Stimulated activated CD8-positive, alpha-beta memory T cell treated with anti-CD3 and anti-CD28 coated beads, Interleukin-4, amount 100 ng/mL, for 1 hour (primary cell): ENCODE data around the gene CPT1B.
A peak's percentile ranks its signal among the peaks of the same experiment; 100 is the strongest.
"Not testable (repeated sequence)": the region's sequence is repeated elsewhere in the genome, so short reads cannot be mapped to it uniquely, and the experiment has no call there.

ENCODE experiments used
- DNase-seq, 2 donors: peaks; one replicate each; pipeline ENCODE4 v3.0.0-alpha.2; 2020; ENCODE audit warnings: low read depth in 2 of 2, low spot score in 1 of 2

CPT1B gene

DNA sequence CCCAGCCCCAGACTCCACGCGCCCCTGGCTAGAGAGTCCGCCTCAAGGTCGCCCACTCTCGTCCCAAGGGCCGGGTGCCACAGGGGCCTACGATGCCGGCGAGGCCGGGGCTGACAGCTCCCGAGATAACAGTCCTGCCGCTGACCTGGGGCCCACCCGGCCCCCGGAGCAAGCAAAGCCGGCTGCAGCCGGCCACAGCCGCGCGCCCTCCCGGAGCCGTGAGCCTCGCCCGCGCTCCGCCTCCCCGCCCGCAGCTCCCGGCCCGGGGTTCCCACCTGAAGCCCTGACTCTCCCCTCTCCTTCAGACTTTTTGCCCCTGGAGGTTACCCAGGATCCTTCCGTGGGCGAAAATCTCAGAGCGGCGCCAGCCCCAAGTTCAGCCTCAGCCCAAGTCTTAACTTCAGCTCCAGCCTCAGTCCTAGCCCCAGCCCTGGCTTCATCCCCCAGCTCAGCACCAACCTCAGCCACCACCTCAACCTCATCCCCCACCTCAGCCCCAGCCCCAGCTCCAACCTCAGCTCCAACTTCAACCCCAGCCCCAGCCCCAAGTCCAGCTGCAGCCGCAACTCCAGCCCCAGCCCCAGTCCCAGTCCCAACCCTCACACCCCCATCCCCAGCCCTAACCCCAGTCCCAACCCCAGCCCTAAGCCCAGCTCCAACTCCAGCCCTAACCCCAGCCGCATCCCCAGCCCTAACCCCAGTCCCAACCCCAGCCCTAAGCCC, 30.8 kb downstream of the CPT1B start:
- no peak for DNase-seq

DNA sequence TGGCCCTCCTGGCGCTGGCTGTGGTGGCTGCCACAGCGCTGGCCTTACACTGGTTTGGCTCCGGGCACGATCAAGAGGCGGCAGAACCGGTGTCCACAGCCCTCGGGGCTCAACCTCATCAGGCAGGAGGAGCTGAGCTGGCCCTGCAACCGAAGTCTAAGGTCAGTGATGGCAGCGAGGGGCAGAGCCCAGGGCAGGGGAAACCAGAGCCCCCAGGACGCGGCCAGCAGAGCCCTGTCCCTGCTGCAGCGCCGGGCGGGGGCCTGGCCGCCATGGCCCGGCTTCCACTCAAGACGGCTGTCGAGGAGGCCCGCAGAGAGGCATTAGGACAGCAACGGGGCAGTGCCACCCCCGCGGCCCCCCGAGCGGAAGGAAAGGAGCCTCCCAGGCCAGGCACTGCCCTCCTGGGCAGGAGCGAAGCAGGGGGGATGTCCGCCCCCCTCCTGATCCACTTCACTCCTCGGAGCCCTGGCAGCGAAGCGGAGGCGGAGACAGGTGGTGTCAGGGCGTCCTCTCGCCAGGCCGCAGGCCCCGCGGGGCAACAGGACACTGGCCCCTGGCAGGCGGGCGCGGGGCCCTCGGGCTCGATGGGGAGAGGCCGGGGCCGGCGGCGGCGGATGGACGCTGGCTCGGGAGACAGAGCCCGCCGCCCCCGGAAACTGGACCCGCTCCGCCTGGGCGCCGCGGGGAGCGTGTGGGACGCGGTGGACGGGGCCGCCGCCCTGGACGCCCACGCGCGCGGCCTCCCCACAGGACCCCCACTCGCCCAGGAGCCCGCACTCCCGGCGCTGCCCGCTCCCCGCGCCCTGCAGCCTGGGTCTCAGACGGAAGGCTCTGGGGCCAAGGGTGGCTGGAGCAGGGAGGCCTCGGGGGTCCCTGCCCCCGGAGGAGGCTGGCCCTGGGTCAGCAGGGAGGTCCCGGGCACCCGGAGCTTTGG, 31.6 kb downstream of the CPT1B start:
- no peak for DNase-seq

DNA sequence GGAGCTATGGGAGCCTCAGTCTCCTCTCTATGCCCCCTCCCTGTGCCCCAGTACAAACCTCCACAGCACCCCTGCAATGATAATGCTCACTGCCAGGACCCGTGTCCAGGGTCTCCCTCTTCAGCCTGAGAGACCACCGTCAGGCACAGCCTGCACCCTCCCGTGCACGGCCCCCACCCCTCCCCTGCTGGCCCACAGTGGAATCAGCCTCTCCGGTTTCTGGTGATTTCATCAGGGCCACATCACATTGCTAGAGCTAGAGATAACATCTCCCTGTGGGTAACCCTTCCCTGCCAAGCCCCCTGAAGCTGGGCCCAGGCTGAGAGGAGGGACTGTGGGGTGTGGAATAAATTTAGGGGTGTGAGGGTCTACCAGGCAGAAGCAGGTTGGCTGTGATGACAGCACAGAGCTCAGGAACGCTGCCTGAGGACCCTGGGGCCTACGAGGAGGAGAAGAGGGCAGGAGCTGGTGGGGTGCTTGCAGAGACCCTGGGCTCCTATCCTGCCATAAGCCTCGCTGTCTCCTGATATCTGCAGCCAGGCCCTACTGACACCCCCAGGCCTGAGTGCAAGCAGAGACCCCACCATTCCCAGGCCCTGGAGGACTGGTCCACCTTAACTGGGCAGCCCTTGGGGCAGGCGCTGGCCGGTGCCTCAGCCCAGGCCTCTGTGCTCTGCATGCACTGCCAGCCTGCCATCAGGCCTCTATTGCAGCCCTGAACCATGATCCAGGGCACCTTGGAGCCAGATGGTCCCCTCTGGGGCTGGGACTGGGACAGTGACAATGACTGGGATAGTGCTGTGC, 32.5 kb downstream of the CPT1B start, which contains the start of gene KLHDC7B:
Gene KLHDC7B (plus strand): TSS at position 378 of the 804 bp plus-strand sequence. CDS start 345 bp downstream, at position 723.
- DNase-seq: no peak

DNA sequence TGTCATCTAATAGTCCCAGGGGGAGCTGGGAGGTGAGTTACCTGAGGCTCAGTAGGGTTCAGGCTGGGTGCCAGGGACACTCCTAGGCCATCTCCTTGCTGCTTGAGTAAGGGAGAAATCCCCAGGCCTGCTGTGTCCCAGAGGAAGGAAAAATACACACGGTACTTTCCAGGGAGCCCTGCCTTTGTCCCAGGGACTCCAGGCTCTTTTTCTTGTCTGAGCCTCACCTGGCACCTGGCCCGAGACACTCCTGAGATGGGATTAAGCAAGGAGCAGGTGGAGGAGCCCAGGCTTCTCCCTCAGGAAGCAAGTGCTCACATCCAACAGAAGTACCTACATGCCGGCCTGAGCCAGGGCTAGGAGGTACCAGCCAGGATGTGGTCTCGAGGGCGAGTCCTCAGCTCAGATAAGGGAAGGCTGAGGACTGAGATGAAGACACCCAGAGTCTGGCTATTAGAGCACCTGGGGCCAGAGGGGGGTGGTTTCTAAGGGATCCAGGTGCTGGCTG, 33.4 kb downstream of the CPT1B start:
- no peak for DNase-seq

DNA sequence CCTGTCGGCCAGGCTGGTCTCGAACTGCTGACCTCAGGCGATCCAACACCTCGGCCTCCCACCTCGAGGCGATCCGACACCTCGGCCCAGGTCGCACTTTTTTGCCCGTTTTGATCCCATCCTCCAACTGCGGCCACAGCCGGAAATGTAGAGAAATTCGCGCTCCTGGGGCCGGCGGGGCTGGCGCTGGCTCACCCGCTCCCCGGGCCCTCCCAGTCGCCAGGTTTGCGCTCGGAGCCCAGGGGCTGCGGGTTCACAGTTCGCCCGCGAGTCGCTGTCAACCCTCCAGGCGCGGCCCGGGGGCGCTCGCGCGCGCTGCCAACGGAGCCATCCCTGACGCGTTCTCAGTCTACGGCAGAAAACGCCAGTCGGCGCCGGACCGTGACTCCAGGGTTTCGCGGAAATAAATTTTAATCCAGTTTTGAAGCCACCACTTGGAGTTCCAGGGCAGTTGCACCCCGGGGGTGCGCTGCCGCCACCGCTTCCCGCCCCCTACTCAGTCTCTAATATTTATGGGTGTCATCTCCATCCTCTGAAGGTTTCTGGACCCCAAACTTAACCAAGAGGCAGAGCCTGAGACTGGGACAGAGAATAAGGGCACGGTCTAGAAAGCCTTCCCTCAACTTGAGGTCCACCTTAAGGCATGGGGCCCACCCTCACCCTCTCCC, 34.0 kb downstream of the CPT1B start:
- peak in 1 of 2 donors; percentile 73 for DNase-seq

DNA sequence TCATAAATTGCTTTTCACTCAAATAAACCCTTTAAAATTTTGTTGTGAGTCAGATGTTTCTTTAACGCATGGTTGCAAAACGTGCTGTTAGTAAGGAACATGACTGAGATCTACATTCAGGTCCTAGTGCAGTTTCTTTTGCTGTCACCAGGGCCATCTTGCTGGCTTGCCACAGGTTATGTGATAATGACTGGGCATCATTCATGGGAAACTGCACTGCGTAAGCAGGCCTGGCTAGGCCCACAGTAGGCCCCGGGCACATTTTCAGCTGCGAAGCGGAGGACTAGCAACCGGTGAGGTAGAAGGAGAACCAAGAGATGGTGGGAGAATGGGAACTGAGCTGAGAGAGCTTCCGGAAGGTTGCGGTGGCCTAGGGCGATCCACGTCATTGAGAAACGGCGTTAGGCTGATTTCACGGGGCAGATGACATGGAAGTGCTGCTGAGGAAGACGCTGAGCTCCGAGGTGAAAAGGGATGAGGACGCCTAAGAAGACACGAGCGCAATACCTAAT, 35.8 kb downstream of the CPT1B start:
- DNase-seq: no peak

DNA sequence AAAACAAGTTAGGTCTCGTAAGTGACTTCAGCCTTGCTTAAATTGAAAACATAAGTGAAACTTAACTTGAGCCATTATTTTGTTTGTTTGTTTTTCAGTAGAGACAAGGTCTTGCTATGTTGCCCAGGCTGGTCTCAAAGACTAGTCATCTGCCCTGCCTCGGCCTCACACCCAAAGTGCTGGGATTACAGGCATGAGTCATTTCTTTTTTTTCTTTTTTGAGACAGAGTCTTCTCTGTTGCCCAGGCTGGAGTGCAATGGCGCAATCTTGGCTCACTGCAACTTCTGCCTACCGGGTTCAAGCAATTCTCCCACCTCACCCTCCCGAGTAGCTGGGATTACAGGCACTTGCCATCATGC, 36.6 kb downstream of the CPT1B start:
- DNase-seq: not testable (repeated sequence)

DNA sequence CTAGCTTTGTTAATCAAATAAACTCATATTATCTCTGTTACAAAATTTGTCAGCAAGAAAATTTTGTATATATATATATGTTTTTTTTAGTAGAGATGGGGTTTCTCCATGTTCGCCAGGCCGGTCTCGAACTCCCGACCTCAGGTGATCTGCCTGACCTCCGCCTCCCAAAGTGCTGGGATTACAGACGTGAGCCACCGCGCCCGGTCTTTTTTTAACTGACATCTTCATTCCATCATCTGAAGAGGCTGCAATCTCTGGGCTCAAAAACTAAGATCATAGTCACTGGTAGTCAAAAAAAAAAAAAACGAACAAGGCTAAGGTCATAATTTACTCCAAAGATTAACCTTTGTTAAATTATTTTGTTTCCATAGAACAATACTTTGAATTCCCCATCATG, 37.8 kb downstream of the CPT1B start:
- no peak for DNase-seq

DNA sequence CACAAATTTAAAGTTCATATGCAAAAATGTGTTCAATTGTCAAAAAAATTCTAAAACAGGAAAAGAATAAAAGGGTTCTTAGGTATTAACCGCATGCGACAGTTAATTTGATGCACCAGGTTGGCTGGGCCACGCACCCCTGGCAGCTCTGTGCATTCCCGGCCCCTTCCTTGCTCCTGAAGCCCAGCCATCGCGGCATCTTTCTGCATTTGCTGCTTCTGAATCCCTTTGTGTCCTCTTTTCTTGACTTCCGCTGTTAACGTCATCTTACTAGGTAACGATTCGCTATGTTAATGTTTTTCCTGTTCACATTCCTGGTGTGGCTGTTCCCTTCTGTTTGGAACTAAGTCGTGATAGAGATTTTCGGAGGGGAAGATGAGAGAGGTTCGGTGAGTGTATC, 40.5 kb downstream of the CPT1B start:
- no peak for DNase-seq

DNA sequence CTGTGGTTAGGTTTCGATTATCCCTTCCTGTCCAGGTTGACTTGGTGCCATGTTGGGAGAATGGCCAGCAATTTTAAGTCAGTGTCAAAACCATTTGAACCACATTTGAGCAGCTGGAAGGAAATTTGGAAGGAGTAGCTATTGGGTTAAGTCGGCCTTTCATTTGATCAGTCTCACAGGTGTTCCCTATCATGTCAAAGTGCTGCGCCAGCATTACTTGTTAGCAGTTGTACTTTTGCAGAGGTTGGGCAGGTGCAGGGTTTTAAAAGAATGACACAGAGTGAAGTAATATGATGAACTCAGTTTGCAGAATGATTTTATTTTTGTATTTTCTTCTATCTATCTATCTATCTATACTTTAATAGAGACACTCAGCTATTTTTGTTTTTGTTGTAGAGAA, 42.0 kb downstream of the CPT1B start:
- no peak for DNase-seq

DNA sequence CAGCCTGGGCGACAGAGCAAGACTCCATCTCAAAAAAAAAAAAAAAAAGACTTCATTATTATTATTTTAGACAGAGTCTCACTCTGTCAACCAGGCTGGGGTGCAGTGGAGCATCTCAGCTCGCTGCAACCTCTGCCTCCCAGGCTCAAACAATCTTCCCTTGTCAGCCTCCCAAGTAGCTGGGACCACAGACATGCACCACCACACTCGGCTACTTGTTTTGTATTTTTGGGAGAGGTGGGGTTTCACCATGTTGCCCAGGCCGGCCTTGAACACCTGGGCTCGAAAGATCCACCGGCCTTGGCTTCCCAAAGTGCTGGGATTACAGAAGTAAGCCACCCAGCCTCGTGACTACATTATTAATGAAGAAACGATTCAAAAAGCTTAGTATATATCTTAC, 43.1 kb downstream of the CPT1B start:
- DNase-seq: no peak

DNA sequence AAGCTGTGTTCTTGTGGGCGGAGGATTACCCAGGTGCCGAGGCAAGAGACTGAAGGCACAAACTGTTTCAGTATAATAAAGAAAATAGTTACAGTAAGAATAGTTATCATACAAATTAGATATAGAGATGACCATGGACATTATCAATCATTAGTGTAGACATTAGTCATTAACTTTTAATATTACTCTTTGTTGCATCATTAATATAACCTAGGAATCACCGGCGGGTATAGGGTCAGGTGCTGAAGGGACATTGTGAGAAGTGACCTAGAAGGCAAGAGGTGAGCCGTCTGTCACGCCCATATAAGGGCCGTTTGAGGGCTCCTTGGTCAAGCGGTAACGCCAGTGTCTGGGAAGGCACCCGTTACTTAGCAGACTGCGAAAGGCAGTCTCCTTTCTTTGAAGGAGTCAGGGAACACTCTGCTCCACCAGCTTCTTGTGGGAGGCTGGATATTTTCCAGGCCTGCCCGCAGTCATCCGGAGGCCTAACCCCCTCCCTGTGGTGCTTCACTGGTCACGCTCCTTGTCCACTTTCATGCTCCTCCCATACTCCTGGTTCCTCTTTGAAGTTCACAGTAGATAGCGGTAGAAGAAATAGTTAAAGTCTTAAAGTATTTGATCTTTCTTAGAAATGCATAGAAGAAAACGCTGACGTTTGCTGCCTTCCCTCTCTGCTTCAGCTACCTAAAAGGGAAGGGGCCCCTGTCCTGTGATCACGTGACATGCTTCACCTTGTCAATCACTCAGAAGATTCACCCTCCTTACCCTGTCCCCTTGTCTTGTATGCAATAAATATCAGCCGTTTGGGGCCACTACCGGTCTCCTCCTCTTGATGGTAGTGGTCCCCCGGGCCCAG, 44.1 kb downstream of the CPT1B start:
- not testable (repeated sequence) for DNase-seq

DNA sequence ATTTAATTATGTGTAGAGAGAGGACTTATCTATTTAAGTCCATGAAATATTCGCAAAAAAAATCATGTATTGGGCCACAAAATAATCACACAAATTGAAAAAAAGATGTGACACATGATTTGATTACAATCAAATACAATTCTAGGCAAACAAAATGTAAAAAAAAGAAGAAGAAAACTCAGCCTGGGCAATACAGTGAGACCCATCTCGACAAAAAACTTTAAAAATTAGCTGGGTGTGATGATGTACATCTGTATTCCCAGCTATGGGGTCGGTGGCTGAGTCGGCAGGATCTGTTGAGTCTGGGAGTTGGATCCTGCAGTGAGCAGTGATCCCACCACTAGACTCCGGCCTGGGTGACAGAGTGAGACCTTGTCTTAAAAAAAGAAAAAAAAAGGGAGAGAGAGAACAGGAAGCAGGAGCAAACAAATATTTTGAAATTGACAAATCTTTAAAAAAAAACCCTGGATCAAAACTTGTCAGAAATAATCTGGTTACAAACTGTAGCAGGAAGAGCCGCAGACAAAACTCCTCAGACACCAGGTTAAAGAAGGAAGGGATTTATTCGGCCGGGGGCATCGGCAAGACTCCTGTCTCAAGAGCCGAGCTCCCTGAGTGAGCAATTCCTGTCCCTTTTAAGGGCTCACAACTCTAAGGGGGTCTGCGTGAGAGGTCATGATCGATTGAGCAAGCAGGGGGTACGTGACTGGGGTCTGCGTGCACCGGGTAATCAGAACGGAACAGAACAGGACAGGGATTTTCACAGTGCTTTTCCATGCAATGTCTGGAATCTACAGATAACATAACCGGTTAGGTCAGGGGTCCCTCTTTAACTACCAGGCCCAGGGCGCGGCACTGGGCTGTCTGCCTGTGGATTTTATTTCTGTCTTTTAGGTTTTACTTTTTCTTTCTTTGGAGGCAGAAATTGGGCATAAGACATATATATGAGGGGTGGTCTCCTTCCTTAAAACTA, 45.1 kb downstream of the CPT1B start:
- no peak for DNase-seq

DNA sequence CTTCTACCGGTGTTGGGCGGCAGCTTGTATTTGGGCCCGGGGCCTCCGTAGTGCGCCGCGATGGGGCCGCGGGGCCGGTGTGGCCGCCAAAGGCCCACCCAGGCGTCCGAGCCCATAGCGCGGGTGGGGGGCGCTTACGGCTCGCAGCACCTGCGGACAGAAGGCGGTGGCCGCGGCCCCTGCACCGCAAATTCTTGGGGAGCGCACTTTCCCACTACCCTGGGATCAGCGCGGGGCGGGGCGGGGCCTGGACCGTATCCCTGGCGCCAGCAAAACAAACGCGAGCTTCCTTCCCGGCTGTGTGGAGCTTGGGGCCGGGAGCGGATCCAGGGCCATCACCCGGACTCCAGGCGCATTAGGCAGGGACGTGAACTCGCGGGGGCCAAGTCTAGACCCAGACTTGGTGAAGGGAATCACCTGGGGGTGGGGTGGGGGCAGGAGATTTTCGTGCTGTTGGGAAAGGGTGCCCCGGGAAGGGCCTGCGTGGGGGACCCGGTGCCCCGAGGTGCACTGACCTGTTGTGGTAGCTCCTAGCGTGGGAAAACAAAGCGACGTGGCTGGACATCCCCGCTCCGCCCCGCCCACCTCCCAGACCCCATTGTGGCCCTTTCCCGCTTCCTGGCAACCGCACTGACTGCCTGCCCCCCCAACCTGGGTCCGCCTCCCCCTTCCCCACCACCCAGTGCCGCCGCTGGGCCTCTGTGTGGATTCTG, 46.1 kb downstream of the CPT1B start:
- DNase-seq: no peak

DNA sequence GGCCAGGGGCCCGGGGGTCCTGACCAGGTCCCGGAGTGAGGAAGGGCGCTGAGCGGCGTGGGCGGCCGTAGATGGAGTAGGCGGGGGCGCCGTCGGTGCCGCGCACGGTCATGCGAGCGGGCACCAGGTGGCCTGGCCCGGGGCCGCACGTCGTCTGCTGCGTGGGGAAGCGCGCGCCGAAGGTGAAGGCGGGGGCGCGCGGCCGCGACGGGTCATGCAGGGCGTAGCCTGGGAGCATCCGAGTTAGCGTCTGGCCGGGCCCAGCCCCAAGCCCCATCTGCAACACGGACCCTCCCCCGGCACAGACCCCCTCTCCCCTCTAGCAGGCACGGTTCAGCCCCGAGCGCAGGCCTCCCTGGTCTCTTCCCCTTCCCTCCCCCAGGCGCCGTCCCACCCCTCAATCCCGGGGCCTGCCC, 46.7 kb downstream of the CPT1B start:
- no peak for DNase-seq

DNA sequence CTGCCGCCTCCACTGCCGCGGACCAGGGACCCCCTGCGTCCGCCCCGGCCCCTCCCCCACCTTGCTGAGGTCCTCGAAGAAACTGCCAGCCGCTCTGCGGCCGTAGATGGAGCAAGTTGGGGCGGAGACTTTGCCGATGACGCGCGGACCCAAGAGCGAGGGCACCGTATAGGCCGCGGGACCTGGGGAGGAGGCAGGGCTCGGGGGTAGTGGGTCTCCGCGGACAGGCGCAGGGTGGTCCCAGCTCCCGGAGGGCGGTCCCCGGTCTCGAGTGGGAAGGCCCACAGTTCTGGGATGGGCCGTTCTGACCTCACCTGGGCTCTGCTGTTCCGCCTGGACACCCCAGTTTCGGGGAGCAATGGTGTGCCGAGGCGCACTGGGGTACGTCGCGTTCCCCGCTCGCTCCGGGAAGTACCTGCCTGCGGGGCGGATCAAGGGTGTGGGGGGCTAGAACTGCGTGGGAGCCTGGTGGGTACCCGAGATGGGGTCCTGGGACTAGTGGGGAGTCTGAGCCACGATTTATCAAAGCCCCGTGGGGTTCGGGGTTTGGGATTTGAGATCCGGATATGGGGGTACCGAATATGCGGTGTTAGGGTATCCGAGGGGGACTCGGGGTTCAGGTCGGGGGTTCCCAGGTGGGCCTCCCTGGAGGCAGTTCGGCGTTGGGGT, 47.2 kb downstream of the CPT1B start:
- peak; percentile 55 to 73 for DNase-seq

DNA sequence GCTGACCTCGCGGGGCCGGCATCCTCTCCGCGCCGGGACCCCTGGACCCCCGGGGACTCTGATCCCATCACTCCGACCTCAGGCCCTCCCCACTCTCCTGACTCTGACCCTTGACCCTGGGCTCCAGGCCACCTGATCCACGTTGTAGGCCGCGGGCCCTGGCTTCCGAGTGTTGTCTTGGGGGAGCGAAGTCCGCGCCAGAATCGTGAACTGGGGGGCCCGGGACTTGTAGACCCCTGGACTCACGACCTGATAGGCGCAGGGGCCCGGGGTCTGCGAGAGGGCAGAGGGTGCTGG, 47.7 kb downstream of the CPT1B start:
- no peak for DNase-seq
